ENCODE results near the gene TMEM125. TPM values are rescaled to one million over a fixed set of nuclear protein-coding genes. Genes with fewer than 3 reads are reported as not detected.

Gene TMEM125
- total and polyA plus RNA-seq, 2 experiments from 2014 or later, result not detected

- H3K4me2 ChIP-seq (ENCODE audit: unreplicated experiment), result no peak overlapping the region
- H2AFZ ChIP-seq, result no peak overlapping the region
- no peak overlapping the region for H3K4me3 ChIP-seq
- TF ChIP-seq EZH2phosphoT487 (IDR thresholded peaks at IDR 0.05; ENCODE audit: insufficient read depth, low read depth) (no peak), EZH2 (IDR thresholded peaks at IDR 0.05; ENCODE audit: insufficient read depth, poor library complexity, severe bottlenecking) (no peak)
- H3K36me3 ChIP-seq (ENCODE audit: low read depth), result no peaks in the 10 kb centered on the region
- no peaks in the 10 kb centered on the region for H3K9me3 ChIP-seq (ENCODE audit: low read depth)
- peak; percentile 48 for DNase-seq
- H4K20me1 ChIP-seq (ENCODE audit: insufficient read depth), result no peaks in the 10 kb centered on the region
- no peak overlapping the region for H3K9ac ChIP-seq
- WGBS, 2 experiments (ENCODE audit: low coverage in 1 of 2, low lambda C conversion rate in 2 of 2, missing lambda C conversion rate in 2 of 2), result 59 to 61% methylated on average over 7 of the region's 7 CpGs
- no peaks in the 10 kb centered on the region; the same call in 1 of the 2 replicates for H3K27me3 ChIP-seq (replicated peaks; ENCODE audit: insufficient read depth)
- peaks cover 8% of the 10 kb centered on the region; the same call in 1 of the 2 replicates for H3F3A ChIP-seq (ENCODE audit: insufficient read depth)
- in situ Hi-C loops (cut with MboI), result no loop called here
- H3K79me2 ChIP-seq (ENCODE audit: insufficient read depth), result no peaks in the 10 kb centered on the region
- H3K4me1 ChIP-seq (ENCODE audit: insufficient read depth), result peaks cover 6% of the 10 kb centered on the region
- H3K27ac ChIP-seq, result no peak overlapping the region
- H3K9me2 ChIP-seq (ENCODE audit: insufficient read depth), result no peaks in the 10 kb centered on the region
Observed at GRCh38 chr1:43302721-43303470, 33.1 kb downstream of the TMEM125 start.

- H4K20me1 ChIP-seq (ENCODE audit: insufficient read depth), result no peaks in the 10 kb centered on the region
- H3K9me2 ChIP-seq (ENCODE audit: insufficient read depth), result no peaks in the 10 kb centered on the region
- in situ Hi-C loops (cut with MboI), result no loop called here
- DNase-seq, result no peak
- no peaks in the 10 kb centered on the region; the same call in 1 of the 2 replicates for H3K27me3 ChIP-seq (replicated peaks; ENCODE audit: insufficient read depth)
- H3K4me2 ChIP-seq (ENCODE audit: unreplicated experiment), result no peak overlapping the region
- H3K4me1 ChIP-seq (ENCODE audit: insufficient read depth), result peaks cover 6% of the 10 kb centered on the region
- H3K4me3 ChIP-seq, result no peak overlapping the region
- H3K36me3 ChIP-seq (ENCODE audit: low read depth), result no peaks in the 10 kb centered on the region
- WGBS, 2 experiments (ENCODE audit: low coverage in 1 of 2, low lambda C conversion rate in 2 of 2, missing lambda C conversion rate in 2 of 2), result 42 to 43% methylated on average over 8 of the region's 8 CpGs
- TF ChIP-seq EZH2 (IDR thresholded peaks at IDR 0.05; ENCODE audit: insufficient read depth, poor library complexity, severe bottlenecking) (no peak), EZH2phosphoT487 (IDR thresholded peaks at IDR 0.05; ENCODE audit: insufficient read depth, low read depth) (no peak)
- H3K79me2 ChIP-seq (ENCODE audit: insufficient read depth), result no peaks in the 10 kb centered on the region
- no peak overlapping the region for H3K27ac ChIP-seq
- H3F3A ChIP-seq (ENCODE audit: insufficient read depth), result peaks cover 8% of the 10 kb centered on the region; the same call in 1 of the 2 replicates
- no peaks in the 10 kb centered on the region for H3K9me3 ChIP-seq (ENCODE audit: low read depth)
- H3K9ac ChIP-seq, result no peak overlapping the region
- H2AFZ ChIP-seq, result no peak overlapping the region
Observed at GRCh38 chr1:43303471-43304313, 33.9 kb downstream of the TMEM125 start.

- in situ Hi-C loops (cut with MboI), result no loop called here
- Histone ChIP-seq H3K27me3 (replicated peaks; ENCODE audit: insufficient read depth) (no peaks in the 10 kb centered on the region; the same call in 1 of the 2 replicates), H4K20me1 (ENCODE audit: insufficient read depth) (no peaks in the 10 kb centered on the region), H3F3A (ENCODE audit: insufficient read depth) (peaks cover 8% of the 10 kb centered on the region; the same call in 1 of the 2 replicates), H3K4me3 (no peak overlapping the region), H3K27ac (no peak overlapping the region), H3K4me2 (ENCODE audit: unreplicated experiment) (no peak overlapping the region), H3K79me2 (ENCODE audit: insufficient read depth) (no peaks in the 10 kb centered on the region), H2AFZ (no peak overlapping the region), H3K9me2 (ENCODE audit: insufficient read depth) (no peaks in the 10 kb centered on the region), H3K9ac (no peak overlapping the region), H3K9me3 (ENCODE audit: low read depth) (no peaks in the 10 kb centered on the region), H3K4me1 (ENCODE audit: insufficient read depth) (peaks cover 6% of the 10 kb centered on the region), H3K36me3 (ENCODE audit: low read depth) (no peaks in the 10 kb centered on the region)
- no peak for DNase-seq
- WGBS, 2 experiments (ENCODE audit: low coverage in 1 of 2, low lambda C conversion rate in 2 of 2, missing lambda C conversion rate in 2 of 2), result 30 to 35% methylated on average over 8 of the region's 8 CpGs
- TF ChIP-seq EZH2 (IDR thresholded peaks at IDR 0.05; ENCODE audit: insufficient read depth, poor library complexity, severe bottlenecking) (no peak), EZH2phosphoT487 (IDR thresholded peaks at IDR 0.05; ENCODE audit: insufficient read depth, low read depth) (no peak)
Observed at GRCh38 chr1:43304314-43304681, 34.5 kb downstream of the TMEM125 start.

- Histone ChIP-seq H3K4me3 (no peak overlapping the region), H3K27me3 (replicated peaks; ENCODE audit: insufficient read depth) (no peaks in the 10 kb centered on the region; the same call in 1 of the 2 replicates), H3K27ac (no peak overlapping the region), H3K4me2 (ENCODE audit: unreplicated experiment) (no peak overlapping the region), H3K9me3 (ENCODE audit: low read depth) (no peaks in the 10 kb centered on the region), H3K79me2 (ENCODE audit: insufficient read depth) (no peaks in the 10 kb centered on the region), H3K4me1 (ENCODE audit: insufficient read depth) (peaks cover 6% of the 10 kb centered on the region), H4K20me1 (ENCODE audit: insufficient read depth) (no peaks in the 10 kb centered on the region), H2AFZ (no peak overlapping the region), H3K9me2 (ENCODE audit: insufficient read depth) (no peaks in the 10 kb centered on the region), H3K36me3 (ENCODE audit: low read depth) (no peaks in the 10 kb centered on the region), H3K9ac (no peak overlapping the region), H3F3A (ENCODE audit: insufficient read depth) (peaks cover 8% of the 10 kb centered on the region; the same call in 1 of the 2 replicates)
- TF ChIP-seq EZH2 (IDR thresholded peaks at IDR 0.05; ENCODE audit: insufficient read depth, poor library complexity, severe bottlenecking) (no peak), EZH2phosphoT487 (IDR thresholded peaks at IDR 0.05; ENCODE audit: insufficient read depth, low read depth) (no peak)
- 93% methylated on average over 19 to 41 of the region's 46 CpGs for WGBS, 2 experiments (ENCODE audit: low coverage in 1 of 2, low lambda C conversion rate in 2 of 2, missing lambda C conversion rate in 2 of 2)
- in situ Hi-C loops (cut with MboI), result no loop called here
- no peak for DNase-seq
Observed at GRCh38 chr1:43304771-43305300, 35.1 kb downstream of the TMEM125 start.

Data from GM23248 (cell line).